ENCODE results near the gene MORN2. TPM values are rescaled to one million over a fixed set of nuclear protein-coding genes. Genes with fewer than 3 reads are reported as not detected.
"Not testable (repeated sequence)": the region's sequence is repeated elsewhere in the genome, so short reads cannot be mapped to it uniquely, and the experiment has no call there.

Gene MORN2
- 12.5 TPM for total RNA-seq

DNA sequence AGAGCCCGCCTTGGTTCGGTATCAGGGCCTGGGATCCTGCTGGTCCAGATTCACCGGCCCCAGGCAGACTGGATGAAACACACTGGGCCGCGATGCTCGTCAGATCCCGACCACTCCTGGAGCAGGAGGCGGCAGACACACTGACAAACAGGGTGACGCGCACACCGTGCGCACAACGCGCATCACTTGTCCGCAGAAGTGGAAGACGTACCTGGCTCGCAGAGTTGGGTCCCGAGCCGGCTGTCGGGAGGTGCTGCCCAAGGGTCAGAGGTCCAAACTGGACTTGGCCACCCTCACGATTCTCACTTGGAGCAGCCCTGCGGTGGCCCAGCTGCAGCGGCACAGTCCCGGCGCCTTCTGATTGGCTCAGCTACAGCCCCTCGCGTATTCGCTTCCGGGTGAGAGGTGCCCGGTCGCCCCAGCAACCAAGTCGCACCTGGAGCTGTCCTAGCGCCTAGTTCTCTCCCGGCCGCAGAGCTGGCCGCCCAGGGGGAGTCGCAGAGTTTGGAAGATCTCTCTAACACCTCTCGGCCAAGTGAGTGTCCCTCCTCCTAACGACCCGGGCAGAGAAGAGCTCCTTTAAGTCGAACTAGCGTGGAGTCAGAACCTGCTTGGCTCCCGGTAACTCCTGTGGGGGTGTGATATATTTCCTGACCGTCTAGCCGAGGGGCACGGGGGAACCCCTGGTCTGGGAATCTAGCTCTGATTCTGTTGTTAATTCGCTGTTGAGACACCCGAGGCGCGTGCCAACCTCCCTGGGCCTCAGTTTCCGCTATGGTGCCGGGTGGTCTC, at the start of gene MORN2, which contains the start of gene DHX57:
MORN2 (plus strand) TSS at position 401 of the 792 bp plus-strand sequence.
DHX57 (minus strand) TSS at position 359 of the 792 bp plus-strand sequence. CDS start 7,529 bp downstream, outside the sequence.
- peak; percentile 66 for DNase-seq

DNA sequence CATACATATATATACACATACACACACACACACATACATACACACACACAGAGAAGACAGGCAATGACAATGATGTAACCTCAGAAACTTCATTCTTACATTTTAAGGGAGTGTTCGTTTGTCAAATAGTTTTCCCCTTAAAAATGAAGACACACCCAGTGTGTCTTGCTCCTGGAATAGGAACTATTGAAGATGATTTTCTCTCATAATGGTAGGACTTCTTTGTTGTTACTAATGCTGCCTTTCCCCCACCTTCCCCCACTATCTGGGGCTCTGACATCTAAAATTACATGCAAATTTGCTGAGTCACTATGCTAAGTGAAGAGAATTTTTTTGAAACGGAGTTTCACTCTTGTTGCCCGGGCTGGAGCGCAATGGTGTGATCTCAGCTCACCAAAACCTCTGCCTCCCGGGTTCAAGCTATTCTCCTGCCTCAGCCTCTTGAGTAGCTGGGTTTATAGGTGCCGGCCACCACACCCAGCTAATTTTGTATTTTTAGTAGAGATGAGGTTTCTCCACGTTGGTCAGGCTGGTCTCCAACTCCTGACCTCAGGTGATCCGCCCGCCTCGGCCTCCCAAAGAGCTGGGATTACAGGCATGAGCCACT, 48.1 kb upstream of the MORN2 start:
- not testable (repeated sequence) for DNase-seq

DNA sequence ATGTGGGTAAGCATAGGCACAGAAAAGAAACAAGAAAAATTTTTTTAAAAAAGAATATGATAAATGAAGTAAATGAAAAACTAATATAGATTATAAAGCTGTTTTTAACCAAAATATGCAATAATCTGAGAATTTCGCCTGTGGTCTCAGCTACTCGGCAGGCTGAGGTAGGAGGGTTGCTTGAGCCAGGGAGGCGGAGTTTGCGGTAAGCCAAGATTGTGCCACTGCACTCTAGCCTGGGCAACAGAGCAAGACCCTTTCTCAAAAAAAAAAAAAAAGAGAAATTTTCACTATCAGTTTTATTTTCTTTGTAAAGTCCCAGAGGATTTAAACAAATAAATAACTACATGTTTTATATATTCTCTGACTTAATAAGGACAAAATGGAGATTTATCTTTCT, 47.3 kb upstream of the MORN2 start:
- no peak for DNase-seq

DNA sequence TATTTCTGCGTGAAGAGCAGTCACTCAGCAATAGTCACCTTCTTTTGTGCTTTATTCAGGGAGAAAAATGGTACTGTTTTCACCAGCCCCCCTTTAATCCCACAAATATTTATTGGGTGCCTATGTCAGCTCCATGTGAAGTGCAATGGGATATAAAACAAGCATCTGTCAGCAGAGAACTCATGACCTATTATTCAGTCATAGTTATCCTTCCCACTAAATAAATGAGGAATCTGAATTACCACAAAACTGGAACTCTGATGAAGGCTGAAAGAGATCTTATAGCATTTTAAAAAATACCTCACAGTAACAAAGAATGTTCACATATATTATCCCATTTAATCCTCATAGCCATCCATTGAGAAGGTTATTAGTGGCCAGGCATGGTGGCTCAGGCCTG, 45.8 kb upstream of the MORN2 start:
- DNase-seq = no peak

DNA sequence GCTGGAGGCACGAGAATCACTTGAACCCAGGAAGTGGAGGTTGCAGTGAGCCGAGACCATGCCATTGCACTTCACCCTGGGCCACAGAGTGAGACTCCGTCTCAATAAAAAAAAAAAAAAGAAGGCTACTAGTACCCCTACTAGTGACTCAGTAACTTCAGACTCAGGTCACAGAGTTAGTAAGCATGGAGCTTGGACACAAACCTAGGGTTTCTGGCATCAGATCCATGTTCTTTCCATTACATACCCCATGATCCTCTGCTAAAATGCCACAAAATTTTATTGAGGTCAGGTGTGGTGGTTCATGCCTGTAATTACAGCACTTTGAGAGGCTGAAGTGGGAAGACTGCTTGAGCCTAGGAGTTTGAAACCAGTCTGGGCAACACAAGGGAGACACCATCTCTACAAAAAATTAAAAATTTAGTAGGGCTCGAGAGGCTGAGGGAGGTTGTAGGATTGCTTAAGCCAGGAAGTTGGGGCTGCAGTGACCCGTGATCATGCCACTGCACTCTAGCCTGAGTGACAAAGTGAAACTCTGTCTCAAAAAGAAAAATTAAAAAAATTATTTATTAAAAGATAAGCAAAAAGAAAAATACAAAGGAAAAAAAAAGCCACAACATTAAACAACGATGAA, 45.1 kb upstream of the MORN2 start:
- no peak for DNase-seq

DNA sequence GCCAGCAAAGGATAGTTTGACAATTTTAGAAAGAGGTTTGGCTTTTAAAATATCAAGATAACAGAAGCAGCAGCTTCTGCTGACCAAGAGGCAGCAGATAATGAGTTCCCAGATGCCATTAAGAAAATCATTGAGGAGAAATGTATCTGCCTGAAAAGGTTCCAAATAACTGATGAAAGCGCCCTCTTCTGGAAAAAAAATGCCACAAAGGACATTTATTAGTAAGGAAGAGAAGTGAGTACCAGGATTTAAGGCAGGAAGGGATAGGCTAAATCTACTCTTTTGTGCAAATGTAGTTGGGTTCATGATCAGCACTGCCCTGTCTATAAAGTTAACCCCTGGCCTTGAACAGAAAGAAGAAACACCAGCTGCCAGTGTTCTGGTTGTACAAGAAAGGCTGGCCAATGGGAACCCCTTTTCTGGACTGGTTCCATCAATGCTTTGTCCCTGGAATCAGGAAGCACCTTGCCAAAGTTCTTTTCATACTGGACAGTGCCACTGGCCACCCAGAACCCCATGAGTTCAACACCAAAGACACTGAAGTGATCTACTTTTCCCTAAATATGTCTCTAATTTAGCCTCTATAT, 40.7 kb upstream of the MORN2 start:
- no peak for DNase-seq

DNA sequence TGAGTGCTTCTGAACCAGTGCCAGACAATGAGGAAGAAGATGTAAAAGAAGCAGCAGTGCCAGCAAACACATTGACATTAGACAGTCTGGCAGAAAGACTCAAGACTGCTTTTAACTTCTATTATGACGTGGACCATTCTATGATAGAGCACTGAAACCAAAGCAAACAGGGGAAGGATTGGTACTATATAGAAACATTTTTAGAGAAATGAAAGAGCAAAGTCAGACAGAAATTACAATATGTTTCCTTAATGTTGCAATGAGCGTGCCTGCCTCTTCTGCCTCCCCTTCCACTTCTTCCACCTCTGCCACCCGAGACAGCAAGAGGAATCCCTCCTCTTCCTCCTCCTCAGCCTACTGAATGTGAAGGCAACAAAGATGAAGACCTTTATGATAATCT, 39.8 kb upstream of the MORN2 start:
- DNase-seq = no peak

DNA sequence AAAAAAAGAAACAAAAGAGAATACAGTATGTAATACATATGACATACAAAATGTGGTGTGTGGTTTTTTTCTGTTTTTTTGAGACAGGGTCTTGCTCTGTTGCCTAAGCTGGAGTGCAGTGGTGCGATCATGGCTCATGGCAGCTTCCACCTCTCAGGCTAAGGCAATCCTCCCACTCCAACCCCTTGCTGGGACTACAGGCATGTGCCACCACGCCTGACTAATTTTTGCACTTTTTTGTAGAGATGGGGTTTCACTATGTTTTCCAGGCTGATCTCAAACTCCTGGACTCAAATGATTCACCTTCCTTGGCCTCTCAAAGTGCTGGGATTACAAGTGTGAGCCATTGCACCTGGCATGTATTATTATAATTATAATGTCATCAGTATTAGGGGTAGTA, 39.0 kb upstream of the MORN2 start:
- no peak for DNase-seq

DNA sequence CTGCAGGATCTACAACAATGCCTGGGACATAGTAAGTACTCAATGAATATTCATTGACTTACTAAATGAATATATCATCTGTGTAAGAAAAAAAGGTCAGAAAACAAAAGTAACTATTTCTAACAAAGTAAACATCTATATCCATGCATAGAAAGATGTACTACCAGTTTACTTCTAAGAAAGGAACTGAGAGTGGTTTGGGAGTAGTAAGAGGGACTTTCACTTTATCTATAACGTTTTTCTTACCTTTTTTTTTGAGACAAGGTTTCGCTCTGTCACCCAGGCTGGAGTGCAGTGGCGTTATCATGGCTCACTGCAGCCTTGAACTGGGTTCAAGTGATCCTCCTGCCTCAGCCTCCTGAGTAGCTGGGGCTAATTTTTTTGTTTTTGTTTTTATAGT, 25.7 kb upstream of the MORN2 start:
- no peak for DNase-seq

DNA sequence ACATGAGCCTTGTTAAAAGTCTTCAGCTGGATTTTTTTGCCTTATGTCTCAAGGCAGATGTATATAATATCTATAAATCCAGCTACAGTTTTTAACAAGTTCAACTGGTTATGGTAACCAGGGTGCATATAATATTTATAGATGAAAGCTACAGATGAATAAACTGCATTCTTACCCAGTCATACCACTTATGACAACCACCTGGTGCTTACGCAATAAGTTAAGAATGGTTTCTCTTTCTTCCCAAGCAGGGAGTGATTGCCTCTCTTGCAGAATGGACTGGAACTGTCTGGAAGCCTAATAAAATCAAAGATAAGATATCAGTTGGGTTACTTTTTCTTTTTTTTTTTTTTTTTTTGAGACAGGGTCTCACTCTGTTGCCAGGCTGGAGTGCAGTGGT, 19.6 kb upstream of the MORN2 start:
- DNase-seq = no peak

DNA sequence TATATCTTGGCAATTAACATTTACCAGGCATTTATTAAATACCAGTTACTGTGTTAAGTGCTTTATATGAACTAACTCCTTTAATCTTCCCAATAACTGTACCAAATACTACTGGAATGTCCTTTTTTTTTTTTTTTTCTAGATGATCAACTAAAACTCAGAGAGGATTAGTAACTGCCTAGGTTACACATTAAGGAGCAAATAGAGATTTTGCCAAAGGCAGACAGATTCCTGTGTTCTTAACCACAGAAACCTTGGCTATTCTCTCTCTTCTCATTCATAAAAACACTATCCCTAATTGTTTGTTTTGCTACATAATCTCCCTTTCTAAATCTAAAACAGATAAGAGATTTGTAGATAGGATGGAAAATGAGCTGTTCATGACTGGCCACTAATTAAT, 13.3 kb upstream of the MORN2 start:
- no peak for DNase-seq

DNA sequence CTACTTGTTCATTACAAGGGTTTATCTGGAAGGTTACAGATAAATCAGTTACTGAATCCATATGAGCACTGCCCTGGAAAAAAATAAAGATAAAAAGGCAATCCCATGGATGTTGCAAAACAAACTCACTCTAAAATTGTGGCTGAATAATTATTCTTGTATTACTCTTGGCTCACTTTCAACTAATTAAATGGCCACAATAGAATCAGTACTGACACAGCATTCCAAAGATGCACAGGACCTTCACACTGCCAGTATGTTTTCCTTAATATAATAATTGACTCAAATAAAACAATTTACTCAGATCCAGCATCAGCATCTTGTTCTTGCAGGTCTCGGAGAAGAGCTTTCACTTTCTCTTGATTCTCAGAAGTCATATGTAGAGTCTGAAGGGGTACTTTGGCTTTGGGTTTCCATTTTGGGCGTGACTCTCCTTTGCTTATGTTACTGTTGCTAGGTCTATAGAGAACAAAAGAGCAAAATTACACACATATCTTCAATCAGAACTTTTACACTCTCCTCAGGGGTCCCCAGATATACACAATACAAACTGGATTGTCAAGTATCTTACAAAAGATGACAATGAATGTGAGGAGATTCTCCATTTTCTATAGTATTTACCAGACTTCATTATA, 12.6 kb upstream of the MORN2 start:
- no peak for DNase-seq

DNA sequence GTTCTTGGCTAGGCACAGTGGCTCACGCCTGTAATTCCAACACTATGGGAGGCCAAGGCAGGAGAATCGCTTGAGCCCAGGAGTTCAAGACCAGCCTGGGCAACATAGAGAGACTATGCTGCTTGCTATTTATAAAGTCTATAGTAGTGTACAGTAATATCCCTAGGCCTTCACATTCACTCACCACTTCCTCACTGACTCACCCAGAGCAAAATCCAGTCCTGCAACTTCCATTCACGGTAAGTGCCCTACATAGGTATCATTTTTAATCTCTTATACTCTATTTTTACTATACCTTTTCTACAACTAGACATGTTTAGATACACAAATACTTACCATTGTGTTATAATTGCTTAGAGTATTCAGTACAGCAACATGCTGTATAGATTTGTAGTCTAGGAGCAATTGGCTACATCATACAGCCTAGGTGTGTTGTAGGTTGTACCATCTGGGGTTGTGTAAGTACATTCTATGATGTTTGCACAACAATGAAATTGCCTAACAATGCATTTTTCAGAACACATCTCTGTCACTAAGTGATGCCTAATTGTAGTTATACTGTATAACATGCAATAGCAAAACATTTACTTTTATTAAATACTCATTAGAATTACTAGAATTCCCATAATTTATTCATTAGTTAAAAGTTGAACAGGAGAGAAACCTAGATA, 8.9 kb upstream of the MORN2 start:
- no peak for DNase-seq

DNA sequence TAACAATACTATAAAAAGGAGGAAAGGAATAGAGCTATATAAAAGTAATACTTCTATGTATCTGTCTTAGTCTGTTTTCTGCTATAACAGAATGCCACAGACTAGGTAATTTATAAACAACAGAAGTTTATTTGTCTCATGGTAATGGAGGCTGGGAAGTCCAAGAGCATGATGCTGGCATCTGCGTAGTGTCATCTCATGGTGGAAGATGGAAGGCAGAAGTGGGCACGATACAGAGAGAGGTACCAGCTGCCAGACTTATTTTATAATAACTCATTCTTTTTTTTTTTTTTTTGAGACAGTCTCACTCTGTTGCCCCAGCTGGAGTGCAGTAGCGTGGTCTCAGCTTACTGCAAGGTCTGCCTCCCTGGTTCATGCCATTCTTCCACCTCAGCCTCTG, 4.3 kb upstream of the MORN2 start:
- DNase-seq = no peak

DNA sequence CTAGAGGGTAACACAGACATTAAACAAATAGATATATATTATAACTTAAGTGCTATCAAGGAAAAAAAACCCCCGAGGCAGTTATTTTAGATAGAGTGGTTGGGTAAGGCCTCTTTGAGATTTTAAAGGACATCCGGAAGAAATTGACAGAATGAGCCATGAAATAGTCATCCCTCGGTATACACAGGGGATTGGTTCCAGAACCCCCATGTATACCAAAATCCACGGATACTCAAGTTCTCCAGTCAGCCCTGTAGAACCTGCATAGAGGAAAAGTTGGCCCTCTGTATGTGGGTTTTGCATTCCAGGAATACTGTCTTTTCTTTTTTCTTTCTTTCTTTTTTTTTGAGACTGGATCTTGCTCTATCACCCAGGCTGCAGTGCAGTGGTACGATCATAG, 2.0 kb upstream of the MORN2 start:
- no peak for DNase-seq

DNA sequence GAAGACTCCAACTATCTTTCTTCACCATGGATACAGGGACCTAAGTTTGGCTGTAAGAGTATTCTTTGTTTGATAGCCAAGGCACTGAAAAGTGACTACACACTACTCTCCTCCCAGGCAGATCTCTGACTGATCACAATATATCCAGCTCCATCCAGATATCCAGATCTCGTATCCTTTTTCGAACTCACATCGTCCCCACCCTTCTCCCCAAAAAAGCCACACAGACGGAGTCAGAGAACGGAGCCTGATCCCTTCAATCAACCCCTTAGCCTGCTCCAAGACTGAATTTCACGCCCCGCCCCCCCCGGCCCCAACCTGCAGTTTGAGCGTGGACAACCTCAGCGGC, 575 bp upstream of the MORN2 start:
- no peak for DNase-seq

DNA sequence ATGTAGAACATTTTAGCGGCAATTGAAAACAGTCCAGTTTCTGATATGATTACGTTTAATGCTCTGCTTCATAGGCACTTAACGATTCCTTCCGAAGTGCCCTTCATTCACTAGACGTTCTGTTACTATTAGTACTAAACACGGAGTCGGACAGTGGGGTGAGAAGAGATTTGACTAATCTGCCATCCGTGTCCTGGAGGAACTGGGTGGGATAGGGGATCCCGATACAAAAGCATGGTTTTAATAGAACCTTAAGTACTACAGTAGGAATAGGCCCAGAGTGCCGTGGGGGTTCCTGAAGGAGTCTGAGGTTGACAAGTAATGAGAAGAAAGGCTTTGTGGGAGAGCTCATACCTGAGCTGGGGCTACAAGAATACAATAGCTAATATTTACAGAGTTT, 631 bp downstream of the MORN2 start:
- DNase-seq = no peak

DNA sequence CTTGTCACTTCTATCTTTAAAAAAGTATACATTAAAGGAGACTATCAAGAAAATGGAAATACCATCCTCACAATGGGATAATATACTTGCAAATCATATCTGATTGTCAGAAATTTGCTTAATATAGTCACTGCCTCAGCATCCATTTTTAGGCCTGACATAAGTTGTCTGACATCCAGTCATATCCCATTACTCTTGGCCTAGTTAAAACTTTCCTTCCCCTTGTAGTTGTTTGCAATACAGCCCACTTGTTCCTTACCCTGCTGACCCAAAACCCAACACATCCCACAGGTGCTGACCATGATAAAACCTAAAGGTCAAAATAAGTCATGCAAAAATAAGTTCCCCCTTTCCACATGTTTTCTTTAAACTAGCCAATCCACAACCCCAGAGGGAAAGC, 10.3 kb downstream of the MORN2 start:
- no peak for DNase-seq

DNA sequence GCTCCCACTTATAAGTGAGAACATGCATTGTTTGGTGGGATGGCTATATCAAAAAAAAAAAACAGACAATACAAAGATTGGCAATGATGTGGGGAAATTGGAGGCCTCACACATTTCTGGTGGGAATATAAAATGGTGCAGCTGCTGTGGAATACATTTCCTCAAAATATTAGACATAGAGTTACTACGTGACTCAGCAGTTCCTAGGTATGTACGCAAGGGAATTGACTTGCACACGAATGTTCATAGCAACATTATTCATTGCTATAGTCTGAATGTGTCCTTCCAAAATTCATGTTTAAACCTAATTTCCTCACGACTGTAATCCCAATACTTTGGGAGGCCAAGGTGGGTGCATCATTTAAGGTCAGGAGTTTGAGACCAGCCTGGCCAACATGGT, 11.6 kb downstream of the MORN2 start:
- DNase-seq = no peak

DNA sequence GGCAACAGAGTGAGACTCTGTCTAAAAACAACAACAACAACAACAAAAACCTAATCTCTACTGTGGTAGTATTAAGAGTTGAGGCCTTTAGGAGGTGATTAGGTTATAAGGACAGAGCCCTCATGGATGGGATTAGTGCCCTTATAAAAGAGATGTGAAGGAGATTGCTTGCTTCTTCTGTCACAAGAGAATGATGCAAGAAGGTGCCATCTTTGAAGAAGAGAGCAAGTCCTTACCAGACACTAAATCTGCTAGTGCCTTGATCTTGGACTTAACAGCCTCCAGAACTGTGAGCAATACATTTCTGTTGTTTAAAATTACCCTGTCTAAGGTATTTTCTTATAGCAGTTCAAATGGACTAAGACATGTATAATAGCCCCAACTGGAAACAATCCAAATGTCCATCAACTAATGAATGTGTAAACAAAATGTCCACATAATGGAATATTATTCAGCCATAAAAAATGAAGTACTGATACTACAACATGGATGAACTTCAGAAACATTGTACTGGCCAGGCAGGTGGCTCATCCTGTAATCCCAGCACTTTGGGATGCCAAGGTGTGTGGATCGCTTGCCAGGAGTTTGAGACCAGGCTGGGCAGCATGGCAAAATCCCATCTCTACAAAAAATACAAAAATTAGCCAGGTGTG, 12.3 kb downstream of the MORN2 start:
- DNase-seq = no peak

DNA sequence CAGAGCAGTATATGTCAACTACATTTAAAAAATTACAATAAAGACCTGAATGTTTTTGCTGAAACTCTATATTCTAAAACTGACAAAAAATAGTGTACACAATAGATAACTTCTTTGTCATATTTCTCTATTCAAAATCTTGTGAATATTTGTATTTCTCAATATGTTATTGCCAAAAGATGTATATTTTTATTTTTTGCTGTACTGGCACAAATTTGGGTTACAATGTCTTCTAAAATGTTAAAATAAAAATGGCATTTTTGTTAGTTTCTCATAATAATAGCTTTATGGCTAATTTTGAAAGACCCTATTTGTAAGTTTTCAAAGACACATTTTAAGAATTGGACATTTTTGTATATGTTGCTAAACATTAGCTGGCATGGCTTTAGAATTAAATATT, 13.3 kb downstream of the MORN2 start:
- DNase-seq = no peak

DNA sequence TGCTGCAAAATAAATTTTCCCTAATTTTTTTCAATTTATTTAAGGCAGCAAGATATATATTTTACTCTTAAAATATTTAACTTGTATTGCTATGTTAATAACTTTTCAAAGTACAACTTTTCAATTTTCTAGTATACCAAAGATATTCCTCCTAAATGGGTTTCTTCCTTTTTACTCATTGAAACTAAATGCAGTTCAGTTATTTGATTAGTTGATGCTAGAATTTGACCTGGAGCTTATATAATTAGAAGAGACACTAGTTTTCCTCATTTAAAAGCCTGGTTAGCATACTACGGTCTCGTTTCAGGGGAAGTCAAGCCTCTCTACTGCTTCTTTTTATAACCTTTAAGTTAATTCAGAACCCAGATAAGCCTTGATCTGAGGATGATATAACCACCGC, 13.8 kb downstream of the MORN2 start, which contains the start of gene ARHGEF33:
ARHGEF33 (plus strand) TSS at position 301 of the 400 bp plus-strand sequence. CDS start 29,573 bp downstream, outside the sequence.
- no peak for DNase-seq
